DOHH2 (cell line): ENCODE data around the gene COL26A1.

Experiments
- EZH2phosphoT487 ChIP-seq: fragments of 200-600 bp; sonication (generic); IDR thresholded peaks from 2 replicates; pipeline ENCODE4 v1.6.1; 2017; ENCODE audit warnings: borderline replicate concordance, mild to moderate bottlenecking, antibody characterized with exemption, low read length, moderate library complexity, mixed read lengths
- TF ChIP-seq, protein P1 (sequence below): fragments of 200-600 bp; sonication (generic); IDR thresholded peaks from one replicate; pipeline ENCODE4 v1.5.1; 2014; ENCODE audit warnings: antibody characterized with exemption, mild to moderate bottlenecking, low read depth, low read length; ENCODE audit not compliant: poor library complexity, severe bottlenecking

DNA sequence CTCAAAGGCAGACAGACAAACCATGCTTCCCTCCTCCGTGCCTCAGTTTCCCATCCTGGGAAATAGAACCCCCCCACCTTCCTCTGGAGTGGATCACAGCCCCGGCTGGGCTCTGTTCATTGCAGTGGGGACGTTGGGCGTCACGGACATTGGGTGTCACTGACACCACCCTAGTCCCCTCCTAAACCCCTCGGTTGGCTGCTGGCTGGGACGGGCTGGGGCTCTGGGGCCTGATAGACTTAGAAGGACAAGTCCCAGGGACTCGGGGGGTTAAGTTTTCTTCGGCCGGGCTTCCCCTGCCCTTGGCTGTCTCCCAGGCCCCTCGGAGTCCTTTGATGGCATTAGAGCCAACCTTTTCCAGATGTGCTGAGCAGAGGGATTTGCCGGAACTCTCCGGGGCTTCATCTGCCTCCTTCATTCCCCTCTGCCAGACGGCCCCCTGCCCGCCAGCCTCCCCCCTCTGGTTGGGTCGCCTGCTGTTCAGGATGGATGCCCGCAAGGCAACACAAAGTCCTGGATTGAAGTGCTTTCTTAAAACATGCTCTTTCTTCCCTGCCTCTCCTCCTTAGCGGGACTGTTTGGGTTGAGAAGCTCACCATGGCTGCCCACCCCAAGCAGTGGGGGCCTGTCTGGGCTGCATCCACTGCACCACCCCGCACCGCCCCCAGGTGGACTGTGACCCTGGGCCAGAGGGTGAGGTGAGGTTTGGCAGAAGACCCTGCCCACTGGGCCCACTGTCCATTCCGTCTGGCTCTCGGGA is 73.0 kb downstream of the COL26A1 start:
- TF ChIP-seq, protein P1, sequence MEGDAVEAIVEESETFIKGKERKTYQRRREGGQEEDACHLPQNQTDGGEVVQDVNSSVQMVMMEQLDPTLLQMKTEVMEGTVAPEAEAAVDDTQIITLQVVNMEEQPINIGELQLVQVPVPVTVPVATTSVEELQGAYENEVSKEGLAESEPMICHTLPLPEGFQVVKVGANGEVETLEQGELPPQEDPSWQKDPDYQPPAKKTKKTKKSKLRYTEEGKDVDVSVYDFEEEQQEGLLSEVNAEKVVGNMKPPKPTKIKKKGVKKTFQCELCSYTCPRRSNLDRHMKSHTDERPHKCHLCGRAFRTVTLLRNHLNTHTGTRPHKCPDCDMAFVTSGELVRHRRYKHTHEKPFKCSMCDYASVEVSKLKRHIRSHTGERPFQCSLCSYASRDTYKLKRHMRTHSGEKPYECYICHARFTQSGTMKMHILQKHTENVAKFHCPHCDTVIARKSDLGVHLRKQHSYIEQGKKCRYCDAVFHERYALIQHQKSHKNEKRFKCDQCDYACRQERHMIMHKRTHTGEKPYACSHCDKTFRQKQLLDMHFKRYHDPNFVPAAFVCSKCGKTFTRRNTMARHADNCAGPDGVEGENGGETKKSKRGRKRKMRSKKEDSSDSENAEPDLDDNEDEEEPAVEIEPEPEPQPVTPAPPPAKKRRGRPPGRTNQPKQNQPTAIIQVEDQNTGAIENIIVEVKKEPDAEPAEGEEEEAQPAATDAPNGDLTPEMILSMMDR = no peak
- no peak for TF ChIP-seq EZH2phosphoT487
